Suprapubic skin (tissue), 2 donors: Measurements from ENCODE around the gene LCN9.

Experiments
- EP300 ChIP-seq: sonication (generic); formaldehyde crosslinking; IDR thresholded peaks from one replicate; pipeline ENCODE4 v1.6.1; 2017; ENCODE audit warnings: antibody characterized with exemption
- POLR2A ChIP-seq, 2 donors: fragments of 450-650 bp; IDR thresholded peaks; one replicate each; pipeline ENCODE4 v1.6.1; 2017; ENCODE audit warnings: antibody characterized with exemption in 2 of 2, mild to moderate bottlenecking in 2 of 2, moderate library complexity in 2 of 2

DNA sequence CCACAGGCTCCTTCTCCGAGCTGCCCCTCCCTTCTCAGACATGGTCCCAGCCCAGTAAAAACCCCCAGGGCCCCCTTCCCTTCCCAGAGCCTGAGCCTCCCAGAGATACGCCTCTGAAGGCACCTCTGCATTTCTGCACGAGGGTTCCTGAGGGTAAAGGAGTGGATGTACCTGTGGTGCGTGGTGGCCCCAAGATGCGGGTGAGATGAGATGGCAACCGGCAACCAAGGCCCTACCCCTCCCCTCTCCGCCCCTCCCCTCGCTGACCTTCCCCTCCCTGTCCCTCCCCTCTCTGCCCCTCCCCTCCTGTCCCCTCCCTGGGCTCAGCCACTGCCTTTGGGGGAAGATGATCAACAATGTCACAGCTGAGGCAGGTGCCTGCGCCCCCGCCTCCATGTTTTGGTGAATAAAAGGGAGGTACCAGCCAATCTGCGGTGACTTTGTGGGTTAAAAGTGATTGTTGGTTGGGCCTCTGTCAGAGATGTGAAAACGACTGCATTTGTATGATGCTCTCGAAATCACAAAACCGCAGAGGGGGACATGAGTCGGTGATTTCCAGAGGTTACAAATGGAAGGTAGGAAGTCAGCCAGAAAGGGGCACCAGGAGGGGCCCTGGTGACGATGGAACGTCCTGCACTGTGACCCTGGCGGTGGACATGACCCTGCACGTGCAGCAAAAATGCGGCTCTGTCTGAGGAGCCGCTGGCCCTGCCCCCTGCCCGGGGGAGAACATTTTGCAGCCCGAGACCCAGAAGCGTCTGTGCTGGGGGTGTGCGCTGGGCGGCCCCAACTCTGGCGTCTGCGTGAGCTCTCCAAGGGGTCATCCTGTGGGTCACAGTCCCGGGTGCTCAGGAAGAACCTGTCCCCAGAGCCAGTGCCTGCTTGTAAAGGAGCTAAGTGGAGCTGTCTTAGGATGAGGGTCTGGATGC lies 3.7 kb downstream of the LCN9 start:
- TF ChIP-seq EP300: no peak
- no peak for TF ChIP-seq POLR2A (IDR thresholded peaks at IDR 0.05)
